ENCODE measurements around the gene HJURP.

The HJURP gene

GRCh38 chr2:233791883-233792329 is 62.4 kb downstream of the HJURP start:
- H3K27me3 ChIP-seq: no peaks in the 10 kb centered on the region
- no peak for DNase-seq
- intact Hi-C loops (cut with DNase I; ENCODE audit: low total_unique reads): no loop called here

GRCh38 chr2:233791151-233791882 is 63.0 kb downstream of the HJURP start:
- H3K27me3 ChIP-seq: no peaks in the 10 kb centered on the region
- intact Hi-C loops (cut with DNase I; ENCODE audit: low total_unique reads): no loop called here
- no peak for TF ChIP-seq CTCF (IDR thresholded peaks at IDR 0.05)
- no peaks in the 10 kb centered on the region for H3K9me3 ChIP-seq
- H3K27ac ChIP-seq: no peak overlapping the region
- no peaks in the 10 kb centered on the region for H3K4me1 ChIP-seq
- H3K4me3 ChIP-seq: no peak overlapping the region
- no peaks in the 10 kb centered on the region for H3K36me3 ChIP-seq
- DNase-seq: no peak

More at GRCh38 chr2:233791883-233792329, 62.4 kb downstream of the HJURP start:
- Histone ChIP-seq H3K27ac (no peak overlapping the region), H3K9me3 (no peaks in the 10 kb centered on the region), H3K36me3 (no peaks in the 10 kb centered on the region), H3K4me3 (no peak overlapping the region), H3K4me1 (no peaks in the 10 kb centered on the region)
- TF ChIP-seq CTCF (IDR thresholded peaks at IDR 0.05): no peak

GRCh38 chr2:233789554-233789953 is 64.8 kb downstream of the HJURP start:
- H3K9me3 ChIP-seq: no peaks in the 10 kb centered on the region
- no peak for DNase-seq
- intact Hi-C loops (cut with DNase I; ENCODE audit: low total_unique reads): no loop called here
- no peaks in the 10 kb centered on the region for H3K27me3 ChIP-seq
- no peak overlapping the region for H3K27ac ChIP-seq
- H3K4me1 ChIP-seq: no peaks in the 10 kb centered on the region
- no peak for TF ChIP-seq CTCF (IDR thresholded peaks at IDR 0.05)
- H3K4me3 ChIP-seq: no peak overlapping the region
- H3K36me3 ChIP-seq: no peaks in the 10 kb centered on the region
